Measurements from ENCODE around the gene CCDC85C.

CCDC85C gene

GRCh38 chr14:99532310-99532709, 71.7 kb downstream of the CCDC85C start:
- H3K4me3 ChIP-seq (ENCODE audit: low read depth, low read length) = no peak overlapping the region
- DNase-seq (ENCODE audit: low read depth) = no peak

- no peak for DNase-seq (ENCODE audit: low read depth)
- H3K4me3 ChIP-seq (ENCODE audit: low read depth, low read length) = no peak overlapping the region
These were observed 72.5 kb downstream of the CCDC85C start for GRCh38 chr14:99531251-99532096.

- H3K4me3 ChIP-seq (ENCODE audit: low read depth, low read length) = no peak overlapping the region
- no peak for DNase-seq (ENCODE audit: low read depth)
These were observed 73.4 kb downstream of the CCDC85C start for GRCh38 chr14:99530407-99531155.

GRCh38 chr14:99529899-99530298, 74.1 kb downstream of the CCDC85C start:
- no peak for DNase-seq (ENCODE audit: low read depth)
- H3K4me3 ChIP-seq (ENCODE audit: low read depth, low read length) = no peak overlapping the region

DNA sequence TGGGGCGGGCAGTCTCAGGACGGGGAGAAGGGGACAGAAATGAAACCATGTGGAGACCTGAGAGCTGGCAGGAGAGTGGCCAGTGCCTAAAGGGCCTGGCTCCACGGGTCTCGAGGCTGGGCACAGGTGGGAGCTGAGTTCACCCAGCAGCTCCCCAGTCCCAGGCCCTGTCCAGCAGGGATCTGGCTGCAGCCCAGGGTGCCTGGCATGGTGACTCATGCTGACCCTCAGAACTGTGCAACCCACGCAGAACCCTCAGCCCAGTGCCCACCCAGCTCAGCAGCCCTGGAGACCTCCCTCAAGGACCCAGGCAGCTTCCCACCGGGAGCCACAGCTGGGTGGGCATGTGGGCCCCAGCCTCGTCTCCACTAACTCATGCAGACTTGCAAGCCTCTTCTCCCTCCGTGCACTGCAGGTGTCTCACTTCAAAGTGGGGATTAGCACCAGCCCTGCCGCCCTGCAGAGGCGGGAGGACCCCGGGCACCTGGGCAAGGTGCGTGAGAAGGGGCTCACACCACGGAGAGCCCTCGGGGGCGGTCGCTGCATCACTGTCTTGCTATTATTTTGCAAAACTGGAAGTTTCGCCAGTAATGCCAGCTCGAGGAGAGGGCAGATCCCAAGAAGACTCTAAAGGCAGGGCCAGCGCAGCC, 76.5 kb downstream of the CCDC85C start:
- no peak for DNase-seq (ENCODE audit: low read depth)

DNA sequence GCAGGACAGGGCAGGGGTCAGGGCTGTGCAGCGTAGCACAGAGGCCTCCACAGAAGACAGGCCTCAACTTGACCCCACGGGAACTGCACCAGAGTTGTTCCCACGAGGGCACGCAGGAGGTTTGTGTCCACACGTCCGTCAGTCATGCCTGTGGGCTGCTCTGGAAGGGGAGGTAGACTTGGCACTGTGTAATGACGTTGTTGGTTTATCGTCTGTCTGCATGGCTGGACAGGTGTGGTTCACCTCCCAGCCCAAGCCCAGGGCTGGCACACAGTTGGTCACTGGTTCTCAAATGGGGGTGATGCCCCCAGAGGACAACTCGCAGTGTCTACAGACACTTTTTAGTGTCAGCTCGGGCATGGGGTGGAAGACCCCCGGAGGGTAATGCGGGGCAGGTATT, 77.0 kb downstream of the CCDC85C start:
- DNase-seq (ENCODE audit: low read depth) = no peak
- H3K4me3 ChIP-seq (ENCODE audit: low read depth, low read length) = no peak overlapping the region

More for the DNA sequence above, 76.5 kb downstream of the CCDC85C start:
- no peak overlapping the region for H3K4me3 ChIP-seq (ENCODE audit: low read depth, low read length)

DNA sequence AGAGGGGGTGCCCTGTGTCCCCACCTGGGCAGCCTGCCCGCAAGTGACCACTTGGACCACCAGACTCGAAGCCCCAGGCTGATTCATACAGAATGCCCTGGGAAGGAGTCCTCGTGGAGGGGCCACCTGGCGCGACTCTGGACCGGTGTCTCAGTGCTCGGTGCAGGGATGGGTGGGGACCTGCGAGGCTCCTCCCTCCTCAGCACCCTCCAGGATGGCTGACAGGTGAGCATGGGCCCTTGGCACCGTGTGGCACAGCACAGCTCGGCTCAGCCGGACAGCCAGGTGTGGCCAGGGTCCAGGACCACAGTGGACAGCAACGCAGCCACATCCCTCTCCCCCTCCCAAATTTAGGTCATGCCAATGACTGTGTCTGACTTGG, 78.3 kb downstream of the CCDC85C start:
- no peak overlapping the region for H3K4me3 ChIP-seq (ENCODE audit: low read depth, low read length)
- DNase-seq (ENCODE audit: low read depth) = no peak

GRCh38 chr14:99524804-99525698, 79.0 kb downstream of the CCDC85C start:
- no peak overlapping the region for H3K4me3 ChIP-seq (ENCODE audit: low read depth, low read length)
- no peak for DNase-seq (ENCODE audit: low read depth)

- no peak for DNase-seq (ENCODE audit: low read depth)
- no peak overlapping the region for H3K4me3 ChIP-seq (ENCODE audit: low read depth, low read length)
These were observed 79.8 kb downstream of the CCDC85C start for GRCh38 chr14:99524091-99524661.

- no peak for DNase-seq (ENCODE audit: low read depth)
- H3K4me3 ChIP-seq (ENCODE audit: low read depth, low read length) = no peak overlapping the region
These were observed 80.3 kb downstream of the CCDC85C start for GRCh38 chr14:99523704-99524055.

DNA sequence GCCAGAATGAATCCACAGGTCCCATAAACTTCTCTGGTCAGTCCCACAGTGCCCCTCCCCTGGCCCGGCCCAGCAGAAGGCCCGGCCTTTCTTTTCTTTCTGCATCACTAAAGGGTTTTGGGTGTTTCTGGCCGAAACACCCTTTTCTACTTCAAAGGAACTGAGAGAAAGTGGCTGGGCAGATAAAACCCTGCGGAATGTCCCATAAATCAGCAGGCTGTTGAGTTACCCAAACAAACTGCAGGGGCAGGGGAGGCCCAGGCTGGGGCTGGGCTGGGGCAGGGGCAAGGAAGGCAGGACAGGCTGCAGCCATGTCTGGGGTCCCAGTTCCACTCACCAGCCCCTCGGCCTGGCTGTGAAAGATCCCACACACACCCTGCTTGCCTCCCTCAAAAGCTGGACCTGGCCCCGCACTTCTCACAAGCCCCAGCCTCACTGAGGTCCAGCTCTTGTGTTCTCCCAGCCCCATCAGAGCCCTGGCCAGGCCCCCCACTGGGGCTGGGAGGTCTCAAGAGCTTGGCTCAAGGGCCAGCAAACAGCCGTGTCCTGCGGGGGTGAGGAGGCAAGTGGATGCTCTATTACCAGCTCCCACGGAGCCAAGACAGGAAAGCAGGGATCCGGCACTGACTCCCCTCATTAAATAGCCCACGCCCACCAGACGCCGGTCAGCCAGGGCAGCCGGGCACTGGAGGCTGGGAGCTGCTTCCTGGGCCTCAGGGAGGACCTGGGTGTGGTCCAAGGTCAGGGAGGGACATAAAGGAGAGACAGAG, 80.9 kb downstream of the CCDC85C start:
- no peak overlapping the region for H3K4me3 ChIP-seq (ENCODE audit: low read depth, low read length)
- DNase-seq (ENCODE audit: low read depth) = no peak

DNA sequence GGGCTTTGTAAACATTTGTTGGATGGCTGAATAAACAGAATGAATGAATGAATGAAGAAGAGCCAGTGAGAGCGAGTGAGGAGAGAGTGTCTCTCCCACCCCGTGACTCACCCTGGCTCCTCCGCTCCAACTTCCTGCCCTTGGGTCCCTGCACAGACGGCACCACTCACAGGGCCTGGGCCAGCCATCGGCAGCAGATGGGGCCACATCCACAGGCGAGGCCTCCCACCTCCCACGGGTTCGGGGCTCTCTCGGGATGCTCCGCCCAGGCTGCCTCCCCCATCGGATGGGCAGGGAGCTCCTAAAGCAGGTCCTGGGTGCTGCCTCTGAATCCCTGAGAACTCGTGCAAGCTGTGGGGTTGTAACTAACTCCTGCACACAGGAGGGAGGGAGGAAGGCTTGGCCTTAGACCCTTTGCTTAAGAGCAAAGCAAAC, 81.5 kb downstream of the CCDC85C start:
- no peak for DNase-seq (ENCODE audit: low read depth)
- no peak overlapping the region for H3K4me3 ChIP-seq (ENCODE audit: low read depth, low read length)

GRCh38 chr14:99522025-99522401, 82.0 kb downstream of the CCDC85C start:
- no peak overlapping the region for H3K4me3 ChIP-seq (ENCODE audit: low read depth, low read length)
- DNase-seq (ENCODE audit: low read depth) = no peak

DNA sequence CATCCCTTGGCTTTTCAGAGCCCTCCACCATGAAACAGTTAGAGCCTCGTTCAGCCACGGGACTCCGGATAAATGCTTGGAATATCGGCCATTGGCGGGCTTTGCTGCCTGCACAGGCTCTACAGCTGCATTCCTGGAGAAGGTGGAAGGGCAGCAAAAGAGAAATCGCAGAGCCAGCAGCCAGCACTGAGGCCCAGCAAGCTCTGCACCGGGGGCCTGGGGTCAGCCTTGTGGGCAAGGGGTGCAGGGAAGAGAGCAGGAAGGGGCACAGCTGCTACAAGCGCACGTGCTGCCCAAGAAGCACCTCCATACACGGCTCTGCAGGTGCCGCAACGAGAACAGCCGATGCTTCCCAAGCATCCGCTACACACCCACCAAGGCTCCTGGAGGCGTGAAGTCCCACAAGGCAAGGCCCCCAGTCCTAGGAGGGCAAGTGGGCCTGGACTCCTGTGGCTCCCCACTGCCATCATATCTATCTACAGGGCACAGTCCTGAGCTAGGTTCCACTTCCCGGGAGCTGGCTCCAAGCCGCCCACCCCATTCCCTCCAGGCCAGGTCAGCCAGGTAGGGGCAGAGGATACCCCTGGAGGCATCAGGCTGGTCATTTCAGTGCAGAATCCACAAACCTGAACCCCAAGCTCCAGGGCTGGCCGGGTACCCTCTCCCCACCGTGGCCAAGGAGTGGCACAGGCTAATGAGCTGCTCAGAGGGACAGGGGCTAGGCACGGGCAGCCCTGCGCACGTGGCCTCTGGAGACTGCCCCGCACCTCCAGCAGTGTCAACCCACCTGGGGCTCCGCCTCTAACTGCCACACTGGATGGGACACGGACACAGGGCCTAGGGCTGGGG, 82.6 kb downstream of the CCDC85C start:
- no peak overlapping the region for H3K4me3 ChIP-seq (ENCODE audit: low read depth, low read length)
- DNase-seq (ENCODE audit: low read depth) = no peak

DNA sequence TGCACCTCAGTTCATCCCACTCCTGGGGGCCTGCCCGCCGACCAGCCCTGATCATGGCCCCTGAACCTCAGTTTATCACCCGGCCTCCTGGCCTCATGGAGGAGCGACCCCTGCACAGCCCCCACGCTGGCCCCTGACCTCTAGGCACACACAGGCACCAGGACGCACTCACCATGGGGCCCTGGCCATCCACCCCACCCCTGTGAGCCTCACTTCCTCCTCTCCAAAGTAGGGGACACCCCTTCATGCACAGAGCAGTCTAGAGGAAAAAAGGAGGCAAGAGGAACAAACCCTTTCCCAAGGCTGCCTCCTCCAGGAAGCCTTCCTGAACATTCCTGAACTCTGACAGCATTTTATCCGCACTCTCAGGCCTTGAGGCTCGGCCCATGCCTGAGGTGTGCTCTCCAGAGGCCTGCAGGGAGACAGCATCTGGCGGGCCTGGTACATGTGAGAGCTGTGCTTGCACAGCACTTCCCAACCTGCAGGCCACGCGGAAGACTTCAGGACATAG, 83.4 kb downstream of the CCDC85C start:
- no peak overlapping the region for H3K4me3 ChIP-seq (ENCODE audit: low read depth, low read length)
- DNase-seq (ENCODE audit: low read depth) = no peak

DNA sequence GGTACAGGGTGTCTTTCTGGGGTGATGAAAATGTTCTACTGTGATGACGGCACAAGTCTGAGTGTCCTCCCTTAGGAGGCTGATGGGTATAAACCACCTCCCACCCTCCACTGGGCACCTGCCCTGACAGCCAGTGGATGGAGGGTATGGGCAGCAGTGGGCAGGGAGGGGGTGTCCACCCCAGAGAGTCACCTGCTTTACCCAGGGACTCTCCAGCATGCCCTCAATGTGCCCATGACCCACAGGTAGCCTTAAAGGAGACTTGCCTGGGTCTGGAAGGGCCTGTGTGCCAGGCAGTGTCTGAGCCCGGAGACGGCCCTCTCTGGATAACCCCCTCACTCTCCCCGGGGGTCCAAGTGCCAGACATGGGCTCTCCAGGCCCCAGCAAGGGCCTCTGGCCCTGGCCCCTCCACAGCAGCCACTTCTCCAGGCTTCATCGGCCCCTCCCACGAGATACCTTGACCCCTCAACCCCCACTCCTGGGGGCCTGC, 84.0 kb downstream of the CCDC85C start:
- no peak overlapping the region for H3K4me3 ChIP-seq (ENCODE audit: low read depth, low read length)
- no peak for DNase-seq (ENCODE audit: low read depth)

GRCh38 chr14:99519347-99519881, 84.6 kb downstream of the CCDC85C start:
- H3K4me3 ChIP-seq (ENCODE audit: low read depth, low read length) = no peak overlapping the region
- DNase-seq (ENCODE audit: low read depth) = no peak
